Right forelimb (tissue), 1 donor: ENCODE measurements around the gene ARHGAP26.

ENCODE experiments used
- DNase-seq: peaks from one replicate; pipeline ENCODE4 v3.0.0-alpha.2; 2018

ARHGAP26 gene

DNA sequence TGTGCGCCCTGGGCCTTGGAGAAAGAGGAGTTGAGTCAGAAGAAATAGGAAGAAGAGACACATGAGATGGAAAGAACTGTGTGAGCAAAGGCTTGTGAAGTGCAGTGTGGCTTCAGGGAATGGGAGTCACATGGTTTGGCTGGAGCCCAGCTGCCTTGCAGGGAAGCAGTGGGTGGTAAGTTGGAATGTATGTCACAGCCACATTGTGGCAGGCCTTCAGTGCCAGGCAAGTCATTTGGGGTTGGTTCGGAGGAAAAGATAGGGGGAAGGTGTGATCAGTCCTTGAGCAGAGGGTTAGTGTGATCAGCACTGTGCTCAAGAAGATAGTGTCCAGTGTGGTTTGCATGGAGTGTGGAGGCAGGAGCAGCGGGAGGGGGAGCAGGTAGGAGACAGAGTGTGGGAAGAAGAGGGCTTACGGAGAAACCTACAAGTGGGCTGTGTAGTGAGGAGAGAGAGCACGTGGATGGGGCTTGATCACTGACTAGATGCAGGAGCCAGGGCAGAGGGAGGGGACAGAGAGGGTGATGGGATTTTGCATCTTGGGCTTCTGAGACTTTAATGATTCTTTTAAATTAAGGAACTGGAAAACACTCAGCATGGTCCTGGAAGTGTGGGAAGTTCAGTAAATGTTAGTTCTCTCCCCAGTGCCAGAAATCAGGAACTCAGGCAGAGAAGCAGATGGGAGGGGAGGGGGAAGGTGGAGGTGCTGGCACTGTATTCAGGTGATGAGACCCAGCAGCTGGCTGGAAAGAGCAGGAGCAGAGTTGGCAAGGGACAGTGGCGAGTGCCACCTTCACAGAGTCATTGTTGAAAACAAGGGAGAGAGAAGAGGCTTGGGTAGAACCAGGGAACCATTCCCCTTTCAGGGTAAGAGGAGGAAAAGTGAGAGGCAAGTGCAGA, 46.6 kb downstream of the ARHGAP26 start:
- no peak for DNase-seq

DNA sequence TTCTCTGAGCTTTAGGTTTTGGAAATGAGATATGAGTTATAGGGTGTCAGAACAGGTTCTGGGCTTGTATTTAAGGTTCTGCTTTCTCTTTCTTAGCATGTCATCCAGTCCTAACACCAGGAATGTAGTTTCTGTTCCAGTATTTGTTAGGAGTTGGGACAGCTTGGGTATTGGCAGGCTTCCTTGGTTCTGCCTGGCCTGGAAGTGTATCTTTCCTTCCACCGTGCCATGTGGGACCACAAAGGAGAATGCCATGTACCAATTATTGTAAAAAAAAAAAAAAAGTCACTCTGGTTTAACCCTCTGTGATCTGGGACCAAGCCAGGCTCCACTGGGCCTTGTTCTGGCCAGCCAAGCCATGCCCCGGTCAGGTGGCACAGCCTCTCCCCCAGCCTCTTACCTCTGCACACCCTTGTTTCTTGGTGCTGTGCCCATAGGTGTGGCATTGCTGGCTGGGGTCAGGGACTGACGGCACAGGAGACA, 47.8 kb downstream of the ARHGAP26 start:
- DNase-seq = no peak

DNA sequence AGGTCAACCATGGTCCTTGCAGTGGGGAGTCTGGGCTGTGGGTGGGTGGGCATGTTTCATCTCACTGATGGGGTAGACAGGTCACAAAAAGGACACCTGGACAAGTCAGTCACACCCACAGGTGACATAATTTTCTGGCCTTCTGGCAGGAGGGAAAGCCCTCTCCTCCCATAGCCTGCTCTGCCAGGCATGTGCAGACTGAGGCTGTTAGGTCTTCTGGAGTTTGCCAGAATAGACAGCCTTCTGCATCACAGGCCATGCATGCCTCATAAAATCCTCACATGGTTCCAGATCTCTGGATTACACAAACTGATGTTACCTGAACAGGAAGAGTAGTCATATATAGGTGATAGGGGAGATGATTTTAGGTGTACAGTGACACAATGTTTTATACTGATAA, 49.1 kb downstream of the ARHGAP26 start:
- DNase-seq = no peak

DNA sequence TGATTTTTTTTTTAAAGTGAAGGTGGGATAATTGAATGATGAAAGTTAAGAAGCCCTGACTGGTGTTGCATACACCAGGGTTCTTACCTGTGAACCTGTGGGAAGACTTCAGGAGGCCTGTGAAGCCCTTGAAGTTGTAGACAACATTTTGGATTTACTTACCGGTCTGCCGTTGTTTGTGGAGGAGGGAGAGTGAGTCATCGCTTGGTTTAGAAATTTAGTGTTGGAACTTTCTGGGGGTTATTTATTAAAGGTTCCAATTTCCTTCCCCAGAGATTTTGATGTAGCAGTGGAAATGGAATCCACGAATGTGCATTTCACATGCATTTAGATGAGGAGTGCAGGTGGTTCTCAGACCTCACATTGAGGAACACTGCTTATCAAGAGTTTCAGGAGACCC, 49.6 kb downstream of the ARHGAP26 start:
- no peak for DNase-seq

DNA sequence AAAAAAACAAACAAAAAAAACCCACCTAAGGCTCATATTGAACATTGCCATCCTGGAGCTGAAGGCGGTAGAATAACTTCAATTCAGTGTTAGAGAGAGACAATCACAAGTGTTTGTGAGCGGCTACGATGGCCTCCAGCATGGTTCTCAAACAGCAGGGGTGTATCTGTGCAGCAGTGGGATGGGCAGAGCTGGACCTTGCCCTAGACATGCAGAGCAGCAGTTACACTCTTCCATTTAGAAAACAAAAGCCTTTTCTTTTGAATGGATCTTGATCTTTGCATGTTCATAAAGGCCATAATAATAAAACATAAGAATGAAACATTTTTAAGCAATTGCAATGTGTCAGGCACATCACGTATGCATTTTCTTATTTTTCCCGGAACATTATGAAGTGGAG, 50.3 kb downstream of the ARHGAP26 start:
- no peak for DNase-seq

DNA sequence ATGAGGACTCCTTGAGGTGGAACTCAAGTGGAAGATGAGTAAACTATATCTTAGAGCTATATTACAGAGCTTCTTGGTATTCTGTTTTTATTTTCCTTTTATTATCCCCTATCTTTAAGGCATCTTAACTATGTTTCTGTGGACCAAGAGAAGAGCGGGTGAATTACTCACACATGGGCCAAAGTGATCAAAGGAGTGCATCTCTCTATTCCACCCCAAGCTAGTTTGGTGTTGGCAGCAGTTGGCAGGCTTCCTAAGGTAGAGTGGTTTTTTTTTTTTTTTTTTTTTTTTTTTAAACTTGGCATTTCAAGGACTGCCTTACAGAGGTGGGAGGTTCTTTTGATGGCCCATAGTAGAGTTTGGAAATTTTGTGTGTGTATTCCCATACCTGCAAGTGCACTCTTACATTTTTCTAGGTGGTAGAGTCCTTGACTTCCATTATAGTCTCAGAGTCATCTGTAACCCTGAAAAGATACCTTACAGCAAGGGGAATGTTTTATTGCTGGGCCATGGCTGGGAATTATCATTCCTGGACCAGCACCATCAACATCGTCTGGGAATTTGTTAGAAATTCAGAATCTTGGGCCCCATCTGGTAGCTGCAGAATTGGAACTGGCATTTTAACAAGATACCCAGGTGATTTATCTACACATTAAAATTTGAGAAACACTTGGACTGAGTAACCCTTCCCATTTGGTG, 51.0 kb downstream of the ARHGAP26 start:
- no peak for DNase-seq

DNA sequence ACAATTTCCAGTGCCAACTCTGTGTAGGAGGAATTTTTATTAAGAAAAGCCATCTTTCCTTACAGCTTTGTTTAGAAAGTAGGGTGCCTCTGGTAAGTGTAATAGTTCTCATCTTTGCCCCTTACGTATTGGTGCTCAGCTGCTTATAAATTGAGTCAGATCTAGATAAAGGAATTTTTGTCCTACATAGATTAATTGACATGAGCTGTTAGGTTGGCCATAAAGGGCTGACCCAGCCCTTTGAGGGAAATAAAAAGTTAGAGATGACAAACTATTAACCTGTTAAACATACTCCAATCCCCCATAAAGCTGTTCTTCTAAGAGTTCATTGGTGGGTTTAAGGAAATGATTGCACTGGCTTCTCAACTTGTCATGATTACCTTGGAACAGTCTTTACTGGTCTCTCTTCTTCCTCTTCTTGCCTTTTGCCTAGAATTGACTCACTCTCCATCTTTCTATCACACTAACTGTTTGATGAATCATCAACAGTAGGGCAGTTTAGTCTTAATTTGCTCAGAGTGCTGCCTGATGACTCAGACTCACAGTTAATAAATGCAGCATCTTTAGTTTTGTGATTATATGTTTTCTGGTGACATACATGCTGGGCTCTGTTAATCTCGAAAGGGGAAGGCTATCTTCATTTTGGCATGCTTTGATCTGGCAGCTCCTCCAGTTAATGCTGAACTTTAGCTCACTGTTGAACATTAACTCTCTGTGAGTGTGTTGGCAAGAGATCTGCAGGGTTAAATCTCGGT, 51.7 kb downstream of the ARHGAP26 start:
- no peak for DNase-seq

DNA sequence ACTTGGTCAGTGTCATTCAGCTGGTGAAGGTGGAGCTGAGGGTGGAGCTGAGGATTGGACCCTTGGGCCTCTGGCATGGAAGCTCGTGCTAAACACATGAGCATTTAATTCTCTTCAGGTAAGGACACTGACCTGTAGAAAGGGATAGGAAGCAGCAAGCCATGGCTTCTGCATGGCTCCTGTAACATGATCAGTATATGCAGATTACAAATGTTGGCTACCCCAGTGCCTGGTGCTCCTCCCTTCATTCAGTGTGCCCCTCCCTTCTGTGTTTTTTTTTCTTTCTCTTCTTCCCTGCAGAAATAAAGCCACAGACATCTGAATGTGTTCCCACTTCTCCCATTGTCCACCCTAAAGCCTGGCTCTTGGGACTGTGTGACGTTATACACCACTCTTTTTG, 52.9 kb downstream of the ARHGAP26 start:
- DNase-seq = no peak

DNA sequence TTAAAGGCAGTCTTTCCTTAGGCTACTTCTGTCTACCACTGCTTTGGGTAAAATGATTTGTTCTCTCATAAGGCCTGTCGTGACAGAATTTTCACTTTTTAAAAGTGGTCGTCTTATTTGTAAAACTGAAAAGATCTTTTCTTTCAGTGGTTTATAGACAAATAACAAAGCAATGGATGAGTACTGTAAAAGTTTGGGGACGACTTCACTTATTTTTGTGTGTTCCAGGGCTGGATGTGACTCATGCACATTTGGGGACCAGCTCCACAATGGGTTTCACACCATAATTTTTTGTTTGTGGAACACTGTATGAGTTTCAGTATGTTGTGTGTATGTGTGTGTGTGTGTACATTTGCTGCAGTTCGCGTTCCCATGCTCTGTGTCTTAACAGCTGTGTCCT, 53.6 kb downstream of the ARHGAP26 start:
- DNase-seq = no peak

DNA sequence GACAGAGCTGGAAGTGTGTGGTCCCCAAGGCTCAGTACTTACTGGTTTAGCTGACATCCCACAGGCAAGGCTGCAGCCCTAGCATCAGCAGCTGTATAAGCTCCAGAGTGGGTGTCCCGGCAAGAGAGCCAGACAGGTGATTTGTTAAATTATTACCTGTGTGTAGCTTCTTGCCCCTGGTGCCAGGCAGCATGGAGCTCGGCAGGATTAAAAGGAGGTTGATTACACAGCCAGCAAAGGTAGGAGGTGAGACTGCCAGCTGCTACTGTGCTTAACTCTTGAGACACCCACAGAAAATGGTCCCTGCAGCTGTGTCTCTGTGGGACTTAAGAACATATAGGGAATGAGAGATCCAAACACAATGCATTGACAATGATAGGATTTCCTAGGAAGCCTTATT, 54.2 kb downstream of the ARHGAP26 start:
- no peak for DNase-seq

DNA sequence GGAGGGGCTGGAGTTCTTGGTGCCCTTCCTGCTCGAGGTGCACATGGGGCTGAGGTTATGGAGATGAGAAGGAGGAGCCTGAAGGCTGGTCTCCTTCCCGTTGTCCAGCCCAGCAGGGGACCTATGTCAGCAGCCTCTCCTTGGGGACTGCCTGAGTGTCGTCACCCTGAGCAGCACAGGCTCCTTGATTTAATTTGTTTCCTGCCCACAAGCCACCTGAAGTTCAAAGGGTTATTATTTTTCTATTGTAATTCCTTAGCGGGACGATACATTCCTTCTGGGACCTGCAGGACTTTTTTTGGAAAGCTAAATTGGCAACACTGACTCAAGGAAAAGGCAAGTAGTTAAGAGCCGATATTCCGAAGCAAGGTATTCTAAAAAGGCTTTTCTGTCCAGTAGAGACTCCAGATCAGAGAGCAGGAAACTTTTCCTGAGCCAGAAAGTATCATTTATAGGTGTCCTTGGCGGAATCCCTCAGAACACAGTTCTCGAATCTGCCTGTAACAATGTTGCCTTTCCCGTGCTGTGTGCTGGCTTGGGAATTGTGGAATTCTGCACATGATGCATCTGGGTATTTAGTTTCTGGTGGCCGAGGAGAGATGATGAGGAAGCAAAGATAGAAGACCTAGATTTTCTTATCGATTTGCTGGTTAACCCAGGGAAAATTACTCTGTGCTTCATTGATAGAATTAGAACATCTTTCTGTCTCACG, 55.4 kb downstream of the ARHGAP26 start:
- DNase-seq = no peak

DNA sequence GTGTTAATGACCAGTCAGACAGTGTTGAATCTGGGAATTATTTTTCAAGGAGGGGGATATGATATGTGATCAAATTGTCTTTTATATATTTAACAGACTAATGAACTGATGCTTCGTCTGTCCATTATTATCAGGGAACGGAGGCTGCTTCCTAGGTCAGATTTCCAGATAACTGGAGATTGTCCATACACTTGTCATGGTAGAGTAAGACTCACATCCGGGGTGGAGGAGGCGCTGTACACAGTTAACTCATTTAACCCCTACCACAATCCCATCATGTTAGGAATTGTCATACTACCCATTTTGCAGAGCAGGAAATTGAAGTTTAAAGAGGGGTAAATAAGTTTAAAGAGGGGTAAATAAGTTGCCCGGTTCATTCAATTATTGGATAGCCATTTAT, 55.9 kb downstream of the ARHGAP26 start:
- no peak for DNase-seq

DNA sequence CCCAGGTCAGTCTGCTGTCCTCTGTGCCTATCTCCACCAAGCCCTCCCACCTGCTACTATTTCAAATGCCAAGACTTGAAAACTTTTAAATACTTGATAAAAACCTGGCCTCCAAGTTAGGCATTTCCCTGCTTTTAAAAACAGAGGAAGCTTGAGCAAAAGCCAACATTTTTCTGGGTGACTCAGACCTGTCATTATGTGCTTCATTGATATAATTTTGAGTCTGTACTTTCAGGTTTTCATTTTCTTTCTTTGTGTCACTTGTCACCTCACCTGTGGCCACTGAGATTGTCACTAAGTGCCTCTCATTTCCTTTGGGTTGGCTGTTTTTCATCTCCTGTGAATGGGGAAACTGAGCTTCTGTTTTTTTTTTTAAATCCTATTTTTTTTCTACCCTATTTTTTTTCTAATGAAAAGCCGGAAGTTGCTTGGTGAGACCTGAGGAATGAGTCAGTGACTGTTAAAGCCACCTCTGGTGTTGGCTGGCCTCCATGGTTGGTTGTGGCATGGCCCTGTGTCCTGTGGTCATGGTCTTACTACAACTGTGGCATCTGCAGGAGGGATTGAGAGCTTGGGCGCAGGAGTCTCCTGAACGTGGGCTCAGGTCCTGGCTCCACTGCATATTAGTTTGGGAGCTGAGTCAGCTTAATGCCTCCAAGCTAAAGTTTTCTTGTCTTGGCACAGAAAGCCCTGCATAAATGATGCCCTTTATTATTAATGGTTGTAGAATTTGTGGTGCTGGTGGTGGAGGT, 56.7 kb downstream of the ARHGAP26 start:
- DNase-seq = no peak

DNA sequence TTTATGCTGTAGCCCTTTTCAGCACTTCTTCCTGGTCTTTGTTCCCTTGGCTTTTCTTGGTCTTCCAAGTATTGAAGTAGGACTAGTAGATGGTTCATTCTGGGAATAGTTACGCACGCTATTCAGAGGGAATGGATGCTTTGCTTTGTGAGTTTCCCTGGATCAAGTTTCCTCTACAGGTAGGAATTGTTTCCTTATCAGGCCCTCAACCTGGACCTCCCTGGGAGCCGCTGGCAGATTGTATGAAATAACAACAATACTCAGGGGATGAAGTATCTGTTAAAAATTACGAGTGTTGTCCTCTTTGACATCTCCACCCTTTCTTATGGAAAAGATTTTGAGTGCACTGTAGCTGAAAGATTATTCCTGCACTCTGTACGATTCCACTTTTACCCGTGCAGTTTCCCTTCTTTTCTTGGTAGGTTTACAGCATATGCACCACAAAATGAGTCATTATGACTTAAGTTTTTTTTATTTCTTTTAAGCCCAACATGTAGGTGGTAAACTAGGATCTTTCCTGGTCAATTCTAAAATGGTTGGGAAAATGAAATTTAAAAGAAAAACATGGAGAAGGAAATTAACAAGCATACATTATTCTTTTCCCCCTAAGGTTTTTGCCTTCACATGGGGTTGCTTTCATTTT, 57.9 kb downstream of the ARHGAP26 start:
- DNase-seq = no peak

DNA sequence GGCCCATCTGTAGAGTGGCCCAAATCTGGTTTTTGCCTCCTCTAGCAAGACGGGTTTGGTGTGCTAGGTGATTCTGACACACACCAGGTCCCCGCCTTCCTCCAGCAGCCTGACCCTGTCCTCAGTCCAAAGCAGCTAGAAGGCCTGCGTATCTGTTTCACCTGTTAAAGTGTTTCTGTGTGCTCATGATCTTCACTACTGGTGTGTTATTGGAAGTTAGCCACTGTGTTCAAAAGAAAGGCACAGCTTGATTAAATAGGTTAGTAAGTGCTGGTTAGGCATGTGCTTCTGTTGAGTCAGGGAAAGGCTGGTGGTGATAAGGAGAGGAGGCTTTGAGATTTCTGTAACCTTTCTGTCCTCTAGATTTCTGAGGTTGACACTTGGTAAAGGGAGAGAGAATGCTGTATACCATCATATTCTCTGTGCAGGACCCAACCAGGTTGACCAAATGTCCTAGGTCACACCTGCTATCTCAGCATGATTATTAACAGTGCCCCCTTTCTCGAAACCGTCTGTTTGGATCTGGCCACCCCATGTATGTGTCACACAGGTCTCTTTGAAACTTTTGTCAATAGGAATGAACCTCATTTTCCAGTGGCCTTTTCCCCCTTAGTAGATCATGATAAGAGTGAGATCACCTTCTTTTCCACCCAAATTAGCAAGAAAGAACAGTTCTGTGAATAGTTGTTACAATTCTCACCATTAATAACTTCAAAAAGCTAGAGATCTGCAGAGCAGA, 58.8 kb downstream of the ARHGAP26 start:
- DNase-seq = no peak

DNA sequence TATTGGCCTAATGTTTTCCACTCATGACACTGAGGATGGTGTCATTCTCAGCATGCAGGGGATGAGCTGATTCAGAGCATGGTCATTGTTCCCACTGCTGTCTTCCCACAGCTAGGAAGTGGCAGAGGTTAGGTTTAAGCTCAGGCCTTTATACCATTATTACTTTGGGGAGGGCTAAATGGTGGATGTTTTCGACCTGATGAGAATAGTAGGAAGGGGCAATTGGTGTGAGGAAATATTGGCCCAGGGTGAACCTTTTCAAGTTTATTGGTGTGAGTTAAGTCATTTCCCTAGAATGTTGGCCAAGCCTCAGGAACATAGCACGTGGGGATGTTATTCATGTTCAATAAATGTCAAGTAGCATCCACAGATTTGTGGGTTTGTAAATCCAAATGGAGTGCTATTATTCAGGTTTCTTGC, 59.6 kb downstream of the ARHGAP26 start:
- no peak for DNase-seq

DNA sequence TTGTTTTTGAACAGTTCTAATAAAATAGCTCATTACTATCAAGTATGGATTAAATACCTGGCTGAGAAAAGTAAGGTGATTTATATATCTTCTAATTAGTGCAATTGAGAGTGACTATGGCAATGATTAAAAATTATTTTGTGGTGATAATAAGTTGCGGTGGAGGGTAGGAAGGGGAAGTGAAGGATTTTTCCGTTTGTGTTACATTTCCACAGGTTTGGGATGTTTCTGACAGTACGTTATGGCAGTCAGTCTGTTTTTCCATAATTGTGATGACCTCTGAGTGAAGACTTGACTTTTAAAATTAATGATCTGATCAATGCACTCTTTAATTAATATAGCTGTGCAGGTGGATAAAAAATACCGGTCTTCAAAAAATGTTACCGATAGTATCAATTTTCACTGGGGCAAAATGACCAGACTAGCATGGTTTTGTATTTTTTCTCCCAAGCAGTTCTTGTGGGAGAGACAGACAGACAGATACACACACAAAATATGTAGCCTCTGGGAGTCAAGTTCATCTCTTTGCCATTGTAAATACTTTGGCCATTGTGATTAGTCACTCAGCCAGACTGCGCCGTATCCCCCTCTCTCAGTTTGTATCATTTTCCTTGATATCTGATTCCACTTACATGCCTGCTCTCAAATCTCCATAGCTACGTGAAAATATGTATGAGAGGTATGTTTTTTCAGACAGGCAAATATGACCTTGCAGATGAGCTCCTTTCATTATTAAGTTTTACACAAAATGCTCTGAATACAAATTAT, 60.2 kb downstream of the ARHGAP26 start:
- DNase-seq = no peak

DNA sequence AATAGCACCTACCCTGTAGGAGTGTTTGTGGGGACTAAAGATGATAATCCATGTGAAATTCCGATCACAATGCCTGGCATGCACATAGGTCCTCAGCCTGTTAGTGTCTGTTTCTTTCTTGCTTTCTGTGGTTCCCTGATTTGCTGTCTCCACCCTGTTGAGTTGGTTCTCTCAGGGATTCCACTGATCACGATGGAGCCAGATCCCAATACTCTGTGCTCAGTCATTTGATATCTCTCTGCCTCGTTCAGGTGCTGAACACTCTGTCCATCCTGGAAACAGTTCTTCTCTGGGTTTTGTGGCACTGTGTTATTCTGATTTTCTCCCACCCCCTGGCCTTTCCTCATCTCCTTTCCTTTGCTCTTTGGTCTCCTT, 60.8 kb downstream of the ARHGAP26 start:
- DNase-seq = no peak

DNA sequence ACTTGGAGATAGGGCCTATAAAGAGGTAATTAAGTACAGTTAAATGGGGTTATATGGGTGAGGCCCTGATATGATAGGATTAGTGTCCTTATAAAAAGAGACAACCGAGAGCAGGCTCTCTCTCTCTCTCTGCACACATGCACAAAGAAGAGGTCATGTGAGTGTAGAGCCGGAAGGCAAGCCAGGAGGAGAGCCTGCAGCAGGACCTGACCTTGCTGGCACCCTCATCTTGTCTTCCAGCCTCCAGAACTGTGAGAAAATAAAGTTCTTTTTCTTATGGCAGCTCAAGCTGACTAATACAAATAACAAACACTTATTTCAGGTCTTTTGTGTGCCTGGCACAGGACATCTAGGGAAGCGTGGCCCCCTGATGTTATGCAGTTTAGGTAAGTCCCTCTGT, 62.1 kb downstream of the ARHGAP26 start:
- no peak for DNase-seq
